ENCODE measurements around the gene CDK5RAP2.

GRCh38 chr9:120555839-120556238 is 24.1 kb downstream of the CDK5RAP2 start:
- TF ChIP-seq POLR2AphosphoS5 (IDR thresholded peaks at IDR 0.05; ENCODE audit: insufficient read depth in 1 of 2, low read depth in 1 of 2), result no peak
- TF ChIP-seq POLR2A (IDR thresholded peaks at IDR 0.05), result no peak

Measured in vagina (tissue), 2 donors.